Stimulated activated CD8-positive, alpha-beta memory T cell treated with anti-CD3 and anti-CD28 coated beads, Interleukin-12 subunit alpha, Interleukin-12 subunit beta, amount 100 ng/mL, for 24 hours (primary cell): ENCODE results near the gene SEPTIN2.
A peak's percentile ranks its signal among the peaks of the same experiment; 100 is the strongest.
"Not testable (repeated sequence)": the region's sequence is repeated elsewhere in the genome, so short reads cannot be mapped to it uniquely, and the experiment has no call there.

Experiments used
- DNase-seq: peaks from one replicate; pipeline ENCODE4 v3.0.0-alpha.2; 2020; ENCODE audit errors: extremely low read depth

SEPTIN2 gene

DNA sequence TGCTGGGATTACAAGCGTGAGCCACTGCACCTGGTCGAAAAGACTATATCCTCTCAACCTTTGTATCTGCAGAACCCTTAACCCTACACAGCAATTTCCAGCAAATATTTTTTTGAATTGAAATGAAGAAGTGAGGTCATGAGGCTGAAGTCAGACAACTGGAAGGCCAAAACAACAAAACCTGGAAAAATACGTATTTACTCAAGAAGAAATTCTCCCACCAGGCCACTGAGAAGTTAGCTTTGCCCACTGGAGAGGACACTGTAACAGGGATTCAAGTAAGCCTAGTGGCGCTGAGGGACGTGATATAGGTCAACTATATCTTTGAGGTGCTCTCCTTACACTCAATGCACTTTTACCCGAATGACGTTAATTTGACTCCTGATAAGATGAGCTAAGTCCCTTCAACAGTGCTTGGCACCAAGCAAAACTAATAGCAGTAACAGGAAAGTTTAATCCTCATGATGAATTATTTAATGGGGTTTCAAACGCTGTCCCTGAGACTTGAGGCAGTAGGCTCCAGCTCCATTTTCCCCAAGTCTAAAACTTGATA is 2.1 kb upstream of the SEPTIN2 start:
- no peak for DNase-seq

DNA sequence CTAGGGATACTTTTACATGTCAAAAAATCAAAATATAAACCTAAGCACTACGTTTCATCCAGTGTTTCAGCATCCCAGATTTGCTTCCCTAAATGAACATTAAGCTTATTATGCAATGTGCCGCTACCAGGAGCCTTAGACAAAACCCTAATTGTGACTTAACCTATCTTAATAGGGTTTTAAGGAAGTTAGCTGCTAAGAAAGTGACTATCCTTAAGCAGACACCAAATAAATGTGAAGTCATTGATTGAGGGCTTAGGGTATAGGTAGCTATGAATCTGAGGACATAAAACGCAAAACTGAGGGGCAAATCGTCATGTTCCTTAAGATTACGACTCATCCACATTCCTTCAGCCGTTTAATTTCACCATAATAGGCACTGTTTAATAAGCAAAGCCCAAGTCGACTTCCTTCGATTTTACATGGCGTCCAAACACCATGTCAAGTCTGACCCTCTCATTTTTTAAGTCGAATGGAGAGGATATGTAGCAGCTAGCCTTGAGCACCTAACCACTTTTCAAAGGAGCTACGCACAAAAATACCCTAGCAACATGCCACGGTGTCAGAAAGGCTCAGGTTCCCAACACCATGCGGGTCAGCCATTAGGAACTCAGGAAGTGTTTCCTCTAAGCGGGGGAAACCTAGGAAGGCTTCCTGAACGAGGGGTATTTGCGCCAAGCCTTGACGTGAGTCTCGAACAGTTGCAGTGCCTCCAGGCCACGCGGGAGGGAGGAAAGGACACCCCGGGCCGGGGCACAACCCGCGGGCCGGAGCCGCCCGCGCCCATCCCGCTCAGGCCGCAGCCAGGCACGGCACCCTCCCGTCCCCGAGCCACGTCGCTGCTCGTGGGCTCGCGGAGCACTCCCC is 1.3 kb upstream of the SEPTIN2 start:
- no peak for DNase-seq

DNA sequence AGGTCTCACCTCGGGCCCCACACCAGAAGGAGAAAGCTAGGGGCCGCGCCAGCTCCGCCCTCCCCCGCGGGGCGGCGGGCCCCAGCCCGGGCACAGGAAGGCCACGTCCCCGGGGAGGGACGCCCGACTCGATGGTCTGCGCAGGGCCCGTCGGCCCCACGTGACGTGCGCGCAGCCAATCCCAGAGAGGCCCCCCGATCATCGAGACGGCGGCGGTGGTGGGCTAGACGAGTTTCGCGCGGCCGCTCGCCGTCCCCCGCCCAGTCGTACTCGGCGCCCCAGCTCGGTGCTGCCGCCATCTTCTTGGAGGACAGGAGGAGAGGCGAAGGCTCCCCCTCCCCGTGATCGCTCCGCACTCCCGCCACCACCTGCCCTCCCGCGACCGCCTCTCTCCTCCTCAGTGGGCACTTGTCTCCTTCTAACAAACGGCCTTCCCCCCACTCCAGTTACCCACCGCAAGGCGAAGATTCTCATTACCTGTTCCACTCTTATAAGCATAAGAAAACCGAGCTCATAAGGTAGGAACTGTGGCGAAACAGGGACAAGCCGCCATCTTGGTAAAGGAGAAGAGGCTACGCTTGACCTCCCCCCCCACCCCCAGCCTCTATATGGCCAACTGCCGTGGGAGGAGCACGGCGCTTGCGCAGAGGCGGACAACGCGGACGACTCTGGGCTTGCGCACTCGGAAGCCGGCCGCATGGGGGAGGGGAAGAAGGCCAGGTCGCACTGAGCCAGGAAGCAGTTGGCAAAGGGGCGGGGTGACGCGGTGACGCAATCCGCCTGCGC is 439 bp upstream of the SEPTIN2 start, which contains the start of gene HDLBP:
Gene HDLBP, minus strand, starts transcription at position 580 of the 786 bp plus-strand sequence. CDS start 48,803 bp downstream, outside the sequence.
- peak; percentile 100 for DNase-seq

DNA sequence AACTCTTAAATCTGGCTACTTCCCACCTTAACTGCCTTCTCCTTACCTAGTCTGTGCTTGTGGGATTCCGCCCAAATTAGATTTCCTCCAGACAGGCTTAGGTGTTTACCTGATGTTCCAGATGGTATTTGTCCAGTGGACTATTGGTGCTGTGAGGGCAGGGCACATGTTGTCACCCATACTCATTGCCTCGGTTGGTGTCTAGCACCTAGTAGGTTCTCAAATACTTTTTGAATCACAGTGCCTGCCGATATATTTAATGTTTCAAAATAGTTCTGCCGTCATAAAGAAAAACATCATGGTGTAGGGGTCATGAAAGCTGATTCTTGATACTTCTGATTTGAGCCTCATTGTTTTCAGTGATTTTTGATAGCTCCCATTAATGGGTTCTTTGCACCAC is 1.1 kb downstream of the SEPTIN2 start:
- no peak for DNase-seq

DNA sequence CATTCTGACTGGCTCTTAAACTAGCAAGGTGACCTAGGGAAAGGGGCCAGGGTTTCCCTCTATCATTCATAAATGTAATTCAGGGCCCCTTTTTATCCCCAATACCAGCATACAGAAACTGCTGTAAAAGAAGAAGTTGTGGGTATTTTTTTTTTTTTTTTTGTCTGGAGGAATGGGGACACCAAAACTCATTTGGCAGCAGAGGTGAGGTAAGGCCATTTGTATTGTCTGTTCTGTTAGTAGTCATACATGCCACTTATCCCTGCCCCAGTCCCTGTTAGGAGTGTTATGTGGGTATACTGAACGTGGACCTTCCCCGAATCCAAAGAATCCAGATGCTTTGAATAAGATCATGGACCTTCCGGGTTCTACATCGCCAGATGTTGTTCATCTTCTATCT is 1.7 kb downstream of the SEPTIN2 start:
- DNase-seq, result no peak

DNA sequence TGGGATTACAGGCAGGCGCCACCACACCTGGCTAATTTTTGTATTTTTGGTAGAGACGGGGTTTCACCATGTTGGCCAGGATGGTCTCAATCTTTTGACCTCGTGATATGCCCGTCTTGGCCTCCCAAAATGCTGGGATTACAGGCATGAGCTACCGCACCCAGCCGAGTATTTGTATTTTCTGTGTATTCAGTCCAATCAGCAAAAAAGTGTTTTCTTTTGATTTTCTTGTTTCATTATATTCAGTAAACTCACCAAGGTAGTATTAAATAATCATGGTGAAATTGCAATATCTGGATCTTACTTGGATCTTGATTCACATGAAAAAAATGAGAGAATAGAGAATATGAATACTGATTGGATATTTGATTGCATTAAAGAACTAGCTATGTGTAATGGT is 3.1 kb downstream of the SEPTIN2 start:
- DNase-seq, result not testable (repeated sequence)

DNA sequence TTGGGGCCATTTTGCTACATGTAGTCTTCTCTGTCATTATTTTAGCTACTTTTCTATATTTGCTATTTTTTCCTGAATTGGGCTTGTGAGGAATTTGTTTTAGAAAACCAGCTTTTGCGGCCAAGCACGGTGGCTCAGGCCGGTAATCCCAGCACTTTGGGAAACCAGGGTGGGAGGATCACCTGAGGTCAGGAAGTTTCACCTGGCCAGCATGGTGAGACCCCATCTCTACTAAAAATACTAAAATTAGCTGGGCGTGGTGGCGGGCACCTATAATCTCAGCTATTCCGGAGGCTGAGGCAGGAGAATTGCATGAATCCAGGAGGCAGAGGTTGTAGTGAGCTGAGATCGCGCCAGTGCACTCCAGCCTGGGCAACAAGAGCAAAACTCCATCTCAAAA is 4.7 kb downstream of the SEPTIN2 start:
- DNase-seq, result no peak

DNA sequence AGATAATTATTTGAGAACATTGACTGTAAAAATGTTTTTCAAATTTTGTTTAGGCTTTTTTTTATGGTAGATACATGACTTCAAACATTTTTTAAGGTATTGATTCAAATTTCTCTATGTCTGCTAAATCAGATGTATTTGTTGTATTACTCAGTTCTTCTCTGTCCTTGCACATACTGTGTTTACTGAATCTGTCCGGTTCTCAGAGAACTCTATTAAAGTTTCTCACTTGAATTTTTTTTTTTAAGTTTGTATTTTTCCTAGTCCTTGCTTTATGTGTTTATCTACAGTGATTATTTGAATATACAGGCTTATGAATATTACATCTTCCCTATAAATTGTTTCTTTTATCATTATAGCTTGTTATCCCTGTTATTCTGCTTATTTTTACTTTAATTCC is 5.3 kb downstream of the SEPTIN2 start:
- no peak for DNase-seq

DNA sequence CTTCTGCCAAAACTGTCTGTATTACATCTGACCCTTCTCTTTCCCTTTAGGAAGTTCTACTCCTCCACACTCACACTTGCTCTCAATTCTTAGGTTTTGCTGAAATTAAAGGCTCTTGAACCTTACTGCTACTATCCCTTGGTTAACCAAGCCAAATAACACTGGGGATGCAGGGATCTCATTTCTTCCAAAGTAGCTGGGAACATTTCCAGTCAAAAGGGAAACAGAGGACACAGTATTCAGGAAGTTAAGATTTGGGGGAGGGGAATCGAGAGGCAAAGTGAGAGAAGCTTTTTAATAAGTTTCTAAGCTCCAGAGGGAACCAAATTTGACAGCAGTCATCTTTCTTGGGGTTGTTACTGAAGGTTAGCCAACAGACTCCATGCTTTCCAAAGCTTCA is 6.2 kb downstream of the SEPTIN2 start:
- DNase-seq, result no peak

DNA sequence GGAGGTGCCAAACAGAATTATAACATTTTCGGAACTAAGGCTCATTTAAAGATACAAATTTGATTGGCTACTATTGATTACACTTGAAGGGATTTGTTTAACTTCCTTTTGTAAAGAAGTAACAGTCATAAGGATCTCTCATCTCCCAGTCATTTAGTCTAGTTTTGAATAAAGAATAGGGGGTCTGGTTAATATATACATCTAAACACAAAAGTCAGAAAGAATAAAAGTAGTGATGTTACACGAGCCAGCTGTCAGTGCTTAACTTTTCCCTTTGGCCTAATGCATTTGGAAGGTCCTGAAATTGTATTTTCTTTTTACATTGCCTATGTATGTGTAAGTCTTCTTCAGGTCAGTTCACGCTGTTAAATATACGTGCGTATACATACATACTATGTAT is 8.1 kb downstream of the SEPTIN2 start:
- DNase-seq, result no peak

DNA sequence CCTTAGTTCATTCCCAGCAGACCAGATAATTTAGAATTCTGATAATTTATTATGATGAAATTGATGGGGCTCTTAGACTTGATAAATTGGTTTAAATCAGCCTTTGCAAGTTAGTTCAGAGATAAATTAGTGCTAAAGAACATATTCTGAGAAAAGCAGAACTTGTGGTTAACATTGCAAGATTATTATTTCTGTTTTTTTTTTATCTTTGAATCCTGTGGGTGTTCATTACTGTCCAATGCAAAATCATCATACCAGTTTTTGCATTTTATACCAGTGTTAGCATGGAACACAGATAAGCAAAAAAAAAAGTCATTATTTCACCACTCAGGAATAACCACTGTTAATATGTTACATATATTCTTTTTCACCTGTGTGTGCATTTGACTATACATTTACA is 9.1 kb downstream of the SEPTIN2 start:
- no peak for DNase-seq

DNA sequence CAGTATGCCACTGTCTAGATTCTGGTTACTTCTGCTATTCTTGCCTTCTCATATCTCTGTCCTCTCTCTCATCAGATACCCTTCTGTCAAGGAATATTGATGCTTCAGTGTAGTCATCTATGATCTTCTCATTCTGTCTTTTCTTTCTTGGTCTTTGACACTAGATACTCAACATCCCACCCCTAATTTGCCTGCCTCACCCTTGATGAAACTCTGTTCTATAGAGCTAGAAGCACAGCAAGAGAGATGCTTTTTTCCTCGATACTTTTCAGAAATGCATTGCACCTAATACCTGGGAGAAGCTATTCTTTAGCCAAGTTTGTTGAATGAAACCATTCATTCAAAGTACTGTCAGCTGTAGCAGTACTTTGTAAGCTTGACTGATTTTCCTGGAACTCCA is 9.5 kb downstream of the SEPTIN2 start:
- no peak for DNase-seq

DNA sequence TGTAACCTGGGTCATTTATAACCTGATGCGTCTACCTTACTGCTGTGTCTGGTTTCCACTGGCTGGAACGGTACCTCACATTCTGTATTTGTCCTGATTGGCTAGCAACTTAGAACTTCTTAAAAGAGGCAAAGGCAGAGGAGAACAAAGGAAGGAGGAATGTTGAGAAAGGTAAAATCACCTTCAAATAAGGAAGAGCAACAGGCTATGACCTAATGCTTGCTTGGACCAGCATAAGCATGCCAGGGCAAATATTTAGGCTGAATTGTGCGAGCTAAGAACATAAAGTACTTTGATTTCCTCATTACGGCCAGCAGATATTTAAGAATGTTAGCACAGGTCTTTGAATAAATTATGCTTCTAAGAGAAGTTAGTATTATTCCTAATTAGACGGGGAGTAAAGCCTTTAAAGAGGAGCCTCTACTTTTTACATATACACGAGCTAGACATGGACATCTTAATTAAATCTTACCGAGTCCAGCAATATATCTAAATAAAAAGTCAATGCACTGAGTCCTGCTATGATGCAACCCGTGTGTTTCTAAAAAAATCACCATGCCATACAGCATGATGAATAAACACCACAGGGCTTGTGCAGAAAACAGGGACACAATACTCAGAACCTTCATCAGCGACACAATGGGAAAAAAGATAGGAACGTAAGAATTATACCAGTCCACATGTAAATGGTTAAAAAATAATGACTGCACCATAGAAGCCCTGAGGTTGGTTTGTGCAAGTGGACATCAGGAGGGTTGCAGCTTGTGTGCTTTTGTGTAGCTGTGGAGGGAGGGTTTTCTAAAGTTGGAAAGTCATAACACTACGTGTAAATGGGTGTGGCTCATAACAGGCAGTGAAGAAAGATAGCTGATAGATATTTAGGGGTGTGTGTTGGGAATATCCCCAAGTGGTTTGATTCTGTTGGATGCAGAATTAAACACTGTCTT is 14.2 kb downstream of the SEPTIN2 start:
- DNase-seq, result no peak

DNA sequence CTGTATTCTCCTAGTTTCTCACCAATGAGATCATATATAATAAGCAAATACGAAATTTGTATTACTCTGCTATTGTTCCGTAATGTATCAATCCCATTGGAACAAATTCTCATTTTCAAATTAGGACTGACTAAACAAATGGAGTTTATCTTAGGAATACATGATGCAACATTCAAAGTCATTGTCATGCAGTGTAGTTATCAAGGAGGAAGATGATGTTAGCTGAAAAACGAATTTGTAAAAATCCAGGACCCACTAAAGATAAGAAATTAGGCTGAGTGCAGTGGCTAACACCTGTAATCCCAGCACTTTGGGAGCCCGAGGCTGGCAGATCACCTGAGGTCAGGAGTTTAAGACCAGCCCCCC is 14.9 kb downstream of the SEPTIN2 start:
- no peak for DNase-seq

DNA sequence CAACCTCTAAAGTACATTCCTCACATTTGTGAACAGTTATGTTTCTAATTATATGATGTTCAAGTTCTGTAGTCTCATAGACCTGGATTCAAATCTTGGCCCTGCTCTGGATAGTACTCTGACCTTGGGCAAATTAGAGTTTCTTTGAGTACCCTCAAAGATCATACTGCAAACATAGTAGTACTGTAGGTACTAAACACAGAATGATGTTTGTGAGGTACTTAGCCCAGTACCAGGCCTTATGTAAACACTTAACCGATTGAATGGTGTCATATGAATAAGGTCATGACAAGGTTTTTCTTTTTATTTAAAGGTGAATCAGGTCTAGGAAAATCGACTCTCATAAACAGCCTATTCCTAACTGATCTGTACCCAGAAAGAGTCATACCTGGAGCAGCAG is 19.1 kb downstream of the SEPTIN2 start:
- no peak for DNase-seq

DNA sequence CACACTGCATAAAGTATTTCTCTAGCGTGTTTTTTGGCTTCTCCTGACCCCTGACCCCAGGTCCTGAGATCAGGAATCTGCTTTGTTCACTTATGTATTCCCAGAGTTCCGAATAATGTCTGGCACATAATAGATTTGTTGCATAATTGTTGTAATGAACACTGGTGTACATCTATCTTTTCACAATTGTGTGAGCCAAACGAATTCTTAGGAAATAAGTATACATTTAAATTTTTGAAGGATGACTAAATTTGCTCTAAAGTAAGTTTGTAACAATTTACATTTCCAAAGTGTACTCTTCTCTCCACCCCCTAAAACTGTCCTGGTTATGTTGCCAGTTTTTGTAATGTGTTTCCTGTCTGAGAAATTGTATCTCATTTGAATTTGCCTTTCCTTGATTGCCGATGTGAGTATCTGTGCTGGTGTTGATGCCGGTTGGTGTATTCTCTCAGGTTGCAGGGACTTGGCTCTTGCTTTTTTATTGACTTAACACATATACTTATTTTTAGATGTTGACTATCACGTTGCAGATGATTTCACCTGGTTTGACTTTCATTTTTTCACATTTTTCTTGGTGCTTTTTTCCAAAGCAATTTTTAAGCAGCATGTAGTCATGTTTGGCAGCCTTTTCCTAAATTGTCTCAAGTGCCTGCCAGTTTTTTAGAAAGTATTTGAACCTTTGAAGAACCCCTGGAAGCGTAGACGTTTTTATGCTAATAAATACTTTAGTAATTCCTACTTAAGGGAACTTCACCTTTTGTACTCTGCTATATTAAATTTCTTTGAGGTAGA is 24.3 kb downstream of the SEPTIN2 start:
- DNase-seq, result no peak

DNA sequence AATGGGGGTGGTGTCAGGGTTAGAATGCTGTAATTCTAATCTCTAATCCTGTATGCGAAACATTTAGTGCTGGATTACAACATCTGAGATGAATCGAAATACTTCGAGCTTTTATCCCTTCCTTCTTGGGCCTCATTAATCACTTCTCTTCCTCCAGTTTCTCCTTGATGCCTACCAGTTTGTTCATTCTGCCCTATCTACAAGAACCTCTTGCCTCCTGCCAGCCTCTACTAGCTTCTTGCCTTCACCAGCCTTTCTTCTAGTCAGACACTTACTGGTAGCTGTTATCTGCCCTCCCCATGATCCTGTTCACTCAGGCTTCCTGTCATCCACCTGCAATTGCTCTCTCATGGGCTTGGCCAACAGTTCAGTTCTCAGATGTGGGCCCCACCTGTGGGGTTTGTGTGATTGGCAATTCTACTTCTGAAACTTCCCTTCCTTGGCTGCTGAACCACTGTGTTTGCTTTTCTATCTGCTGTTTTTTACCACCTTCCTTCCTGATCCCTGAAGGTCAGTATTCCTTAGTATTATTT is 25.0 kb downstream of the SEPTIN2 start:
- DNase-seq, result no peak

DNA sequence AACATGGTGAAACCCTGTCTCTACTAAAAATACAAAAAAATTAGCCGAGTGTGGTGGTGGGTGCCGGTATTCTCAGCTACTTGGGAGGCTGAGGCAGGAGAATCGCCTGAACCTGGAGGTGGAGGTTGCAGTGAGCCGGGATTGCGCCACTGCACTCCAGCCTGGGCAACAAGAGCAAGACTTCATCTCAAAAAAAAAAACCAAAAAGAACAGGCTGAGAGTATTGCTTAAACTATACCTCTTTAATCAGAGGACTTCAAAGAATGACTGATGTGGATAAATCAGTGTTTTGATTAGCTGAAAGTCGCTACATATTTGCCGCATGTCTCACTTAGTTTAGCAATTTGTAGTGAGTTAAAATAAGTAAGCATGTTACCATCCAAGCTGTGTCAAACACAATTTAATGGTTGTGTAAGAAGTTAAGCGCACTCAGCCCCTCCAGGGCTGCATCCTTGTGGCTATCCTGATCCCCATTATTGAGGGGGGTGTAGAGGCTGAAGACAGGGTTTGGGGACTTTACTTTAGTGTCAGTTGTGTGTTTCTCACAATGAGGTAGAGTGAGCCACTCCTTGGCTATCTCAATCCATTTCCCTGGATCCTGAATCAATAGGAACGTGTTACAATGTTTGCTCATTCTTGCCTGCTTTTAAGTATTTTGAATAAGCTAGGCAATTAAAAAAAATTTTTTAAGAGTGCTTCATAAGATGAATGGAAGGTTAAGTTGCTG is 29.4 kb downstream of the SEPTIN2 start:
- no peak for DNase-seq

DNA sequence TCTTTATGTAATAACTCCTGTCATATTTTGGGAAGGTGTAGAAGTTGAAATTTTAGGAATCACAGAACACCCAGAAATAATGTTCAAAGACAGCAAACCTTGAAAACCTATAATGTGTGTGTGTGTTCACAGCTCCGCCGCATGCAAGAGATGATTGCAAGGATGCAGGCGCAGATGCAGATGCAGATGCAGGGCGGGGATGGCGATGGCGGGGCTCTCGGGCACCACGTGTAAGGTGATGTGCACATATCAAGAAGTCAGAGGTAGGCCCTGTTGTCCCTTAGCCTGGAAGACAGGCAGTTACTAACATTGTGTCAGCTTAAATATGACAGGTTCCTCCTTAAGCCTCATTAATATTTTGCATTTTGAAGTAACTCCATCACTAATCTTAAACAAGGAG is 34.2 kb downstream of the SEPTIN2 start:
- no peak for DNase-seq

DNA sequence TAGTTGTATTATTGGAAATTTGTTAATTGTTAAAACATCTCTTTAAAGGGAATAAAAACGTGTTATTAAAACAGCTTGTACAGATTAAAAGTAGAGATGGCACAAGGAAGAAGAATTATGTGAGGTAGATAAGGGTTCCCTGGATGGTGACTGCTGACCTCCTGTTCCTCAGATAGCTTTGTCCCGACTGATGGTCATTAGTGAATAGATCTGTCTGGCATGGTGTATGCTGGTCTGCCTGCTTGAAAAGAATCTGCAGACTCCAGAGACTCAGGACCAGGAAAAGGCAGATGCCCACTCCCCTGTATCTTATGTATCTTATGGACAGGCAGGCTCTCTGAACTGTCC is 34.8 kb downstream of the SEPTIN2 start:
- DNase-seq, result no peak
